Mucosa of stomach (tissue), 1 donor: ENCODE measurements around the gene TESMIN.

ENCODE experiments used
- H3K27me3 ChIP-seq: one replicate; pipeline ENCODE4 v1.7.0; 2013; ENCODE audit warnings: mild to moderate bottlenecking, low read length; ENCODE audit not compliant: control insufficient read depth, insufficient read depth
- H3K36me3 ChIP-seq: one replicate; pipeline ENCODE4 v1.7.0; 2013; ENCODE audit warnings: low read length; ENCODE audit not compliant: control insufficient read depth, insufficient read depth
- H3K4me1 ChIP-seq: one replicate; pipeline ENCODE4 v1.7.0; 2013; ENCODE audit warnings: mild to moderate bottlenecking, low read length; ENCODE audit not compliant: control insufficient read depth, insufficient read depth
- H3K4me3 ChIP-seq: one replicate; pipeline ENCODE4 v1.7.0; 2013; ENCODE audit warnings: low read length
- H3K9ac ChIP-seq: one replicate; pipeline ENCODE4 v1.7.0; 2013; ENCODE audit warnings: mild to moderate bottlenecking, low read length, moderate library complexity
- H3K9me3 ChIP-seq: one replicate; pipeline ENCODE4 v1.7.0; 2013; ENCODE audit warnings: mild to moderate bottlenecking, low read length, moderate library complexity; ENCODE audit not compliant: control insufficient read depth
- donor health status: Pancreatic carcinoma.

The TESMIN gene

DNA sequence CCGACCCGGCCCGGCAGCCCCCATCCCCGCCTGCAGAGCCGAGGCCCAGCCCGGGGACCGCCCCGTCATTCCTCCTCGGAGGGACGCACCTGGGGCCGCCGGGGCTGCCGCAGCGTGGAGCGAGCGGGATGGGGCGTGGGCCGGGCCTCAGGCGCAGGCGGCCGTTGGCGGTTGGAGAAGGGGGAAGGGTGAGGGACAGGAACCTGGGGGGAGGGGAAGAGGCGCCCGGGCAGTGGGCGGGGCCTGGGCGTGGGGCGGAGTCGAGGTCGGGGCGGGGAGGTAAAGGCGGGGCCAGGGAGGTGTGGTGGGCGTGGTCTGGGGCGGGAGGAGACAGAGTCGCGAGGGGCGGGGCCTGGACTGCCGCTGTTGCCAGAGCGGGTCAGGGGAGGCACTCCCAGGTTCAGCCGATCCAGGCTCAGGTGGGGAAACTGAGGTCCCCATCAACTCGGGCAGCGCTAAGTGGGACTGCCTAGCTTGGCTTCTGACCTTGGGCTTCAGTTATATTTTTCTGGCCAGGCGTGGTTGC, at the start of gene TESMIN:
Gene TESMIN (minus strand): TSS at position 190 of the 526 bp plus-strand sequence. CDS start 860 bp downstream, outside the sequence.
- Histone ChIP-seq H3K9me3 (no peaks in the 10 kb centered on the region), H3K4me1 (no peaks in the 10 kb centered on the region), H3K9ac (no peak within 1 kb of the TSS), H3K36me3 (no peaks in the 10 kb centered on the region), H3K4me3 (no peak within 1 kb of the TSS), H3K27me3 (no peaks in the 10 kb centered on the region)

GRCh38 chr11:68798221-68798813, 47.0 kb upstream of the TESMIN start:
- no peaks in the 10 kb centered on the region for H3K27me3 ChIP-seq
- no peak overlapping the region for H3K9ac ChIP-seq
- no peaks in the 10 kb centered on the region for H3K9me3 ChIP-seq
- H3K4me3 ChIP-seq, result no peak overlapping the region
- H3K4me1 ChIP-seq, result no peaks in the 10 kb centered on the region
- H3K36me3 ChIP-seq, result peaks cover 10% of the 10 kb centered on the region

GRCh38 chr11:68796801-68797200, 45.5 kb upstream of the TESMIN start:
- Histone ChIP-seq H3K4me1 (no peaks in the 10 kb centered on the region), H3K9ac (no peak overlapping the region), H3K9me3 (no peaks in the 10 kb centered on the region), H3K4me3 (no peak overlapping the region), H3K27me3 (no peaks in the 10 kb centered on the region), H3K36me3 (peaks cover 15% of the 10 kb centered on the region)

- no peaks in the 10 kb centered on the region for H3K4me1 ChIP-seq
- H3K9me3 ChIP-seq, result no peaks in the 10 kb centered on the region
- H3K36me3 ChIP-seq, result peaks cover 10% of the 10 kb centered on the region
- H3K4me3 ChIP-seq, result no peak overlapping the region
- H3K27me3 ChIP-seq, result no peaks in the 10 kb centered on the region
- H3K9ac ChIP-seq, result no peak overlapping the region
Observed at GRCh38 chr11:68792400-68792966, 41.2 kb upstream of the TESMIN start.

GRCh38 chr11:68784653-68785052, 33.3 kb upstream of the TESMIN start:
- H3K4me1 ChIP-seq, result peaks cover 5% of the 10 kb centered on the region
- H3K36me3 ChIP-seq, result peaks cover 12% of the 10 kb centered on the region
- H3K9ac ChIP-seq, result no peak overlapping the region
- H3K9me3 ChIP-seq, result no peaks in the 10 kb centered on the region
- H3K27me3 ChIP-seq, result no peaks in the 10 kb centered on the region
- H3K4me3 ChIP-seq, result no peak overlapping the region

GRCh38 chr11:68783216-68783821, 32.0 kb upstream of the TESMIN start:
- Histone ChIP-seq H3K4me1 (peaks cover 5% of the 10 kb centered on the region), H3K36me3 (peaks cover 12% of the 10 kb centered on the region), H3K9me3 (no peaks in the 10 kb centered on the region), H3K27me3 (no peaks in the 10 kb centered on the region), H3K9ac (no peak overlapping the region), H3K4me3 (no peak overlapping the region)

DNA sequence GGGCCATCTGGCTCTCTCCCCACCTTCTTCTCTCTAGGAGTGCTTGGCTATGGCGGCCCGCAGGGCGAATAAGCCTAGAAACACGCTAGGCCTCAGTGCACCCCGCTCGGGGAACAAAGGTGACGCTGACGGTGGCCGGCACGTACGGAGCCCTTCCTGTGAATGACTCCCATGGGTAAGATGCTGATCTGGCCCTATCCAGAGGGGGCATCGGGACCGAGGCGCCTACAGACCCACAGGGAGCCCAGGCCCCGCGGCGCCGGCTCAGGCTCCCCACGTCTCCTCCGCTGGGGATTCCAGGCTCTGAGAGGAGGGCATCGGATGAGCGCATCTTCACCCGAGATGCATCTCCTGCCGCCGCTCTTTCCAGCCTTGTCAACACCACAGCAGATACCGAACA, 31.4 kb upstream of the TESMIN start:
- H3K4me1 ChIP-seq, result peaks cover 5% of the 10 kb centered on the region
- no peak overlapping the region for H3K9ac ChIP-seq
- H3K9me3 ChIP-seq, result no peaks in the 10 kb centered on the region
- H3K4me3 ChIP-seq, result no peak overlapping the region
- H3K27me3 ChIP-seq, result no peaks in the 10 kb centered on the region
- peaks cover 13% of the 10 kb centered on the region for H3K36me3 ChIP-seq

GRCh38 chr11:68780829-68781228, 29.5 kb upstream of the TESMIN start:
- Histone ChIP-seq H3K9me3 (no peaks in the 10 kb centered on the region), H3K36me3 (peaks cover 18% of the 10 kb centered on the region), H3K9ac (no peak overlapping the region), H3K27me3 (no peaks in the 10 kb centered on the region), H3K4me1 (peaks cover 5% of the 10 kb centered on the region), H3K4me3 (no peak overlapping the region)

- no peaks in the 10 kb centered on the region for H3K9me3 ChIP-seq
- no peak overlapping the region for H3K9ac ChIP-seq
- H3K27me3 ChIP-seq, result no peaks in the 10 kb centered on the region
- H3K36me3 ChIP-seq, result peaks cover 15% of the 10 kb centered on the region
- peaks cover 5% of the 10 kb centered on the region for H3K4me1 ChIP-seq
- H3K4me3 ChIP-seq, result no peak overlapping the region
Observed at GRCh38 chr11:68778205-68778604, 26.9 kb upstream of the TESMIN start.

GRCh38 chr11:68776442-68777235, 25.3 kb upstream of the TESMIN start:
- Histone ChIP-seq H3K4me1 (peaks cover 5% of the 10 kb centered on the region), H3K9ac (no peak overlapping the region), H3K27me3 (no peaks in the 10 kb centered on the region), H3K4me3 (no peak overlapping the region), H3K9me3 (no peaks in the 10 kb centered on the region), H3K36me3 (peaks cover 18% of the 10 kb centered on the region)

DNA sequence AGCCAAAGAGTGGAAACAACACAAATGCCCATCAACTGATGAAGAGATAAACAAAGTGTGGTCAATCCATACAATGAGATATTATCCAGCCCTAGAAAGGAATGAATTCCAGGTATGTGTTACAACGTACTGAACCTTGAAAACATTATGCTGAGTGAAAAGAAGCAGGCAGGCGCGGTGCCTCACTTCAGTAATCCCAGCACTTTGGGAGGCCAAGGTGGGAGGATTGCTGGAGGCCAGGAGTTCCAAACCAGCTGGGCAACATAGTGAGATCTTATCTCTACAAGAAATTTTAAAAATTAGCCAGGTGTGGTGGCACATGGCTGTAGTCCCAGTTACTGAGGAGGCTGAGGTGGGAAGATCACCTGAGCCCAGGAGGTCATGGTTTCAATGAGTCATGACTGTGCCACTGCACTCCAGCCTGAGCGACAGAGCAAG, 24.6 kb upstream of the TESMIN start:
- no peaks in the 10 kb centered on the region for H3K27me3 ChIP-seq
- no peaks in the 10 kb centered on the region for H3K9me3 ChIP-seq
- H3K36me3 ChIP-seq, result peaks cover 17% of the 10 kb centered on the region
- H3K4me3 ChIP-seq, result no peak overlapping the region
- H3K4me1 ChIP-seq, result peaks cover 1% of the 10 kb centered on the region
- H3K9ac ChIP-seq, result no peak overlapping the region

DNA sequence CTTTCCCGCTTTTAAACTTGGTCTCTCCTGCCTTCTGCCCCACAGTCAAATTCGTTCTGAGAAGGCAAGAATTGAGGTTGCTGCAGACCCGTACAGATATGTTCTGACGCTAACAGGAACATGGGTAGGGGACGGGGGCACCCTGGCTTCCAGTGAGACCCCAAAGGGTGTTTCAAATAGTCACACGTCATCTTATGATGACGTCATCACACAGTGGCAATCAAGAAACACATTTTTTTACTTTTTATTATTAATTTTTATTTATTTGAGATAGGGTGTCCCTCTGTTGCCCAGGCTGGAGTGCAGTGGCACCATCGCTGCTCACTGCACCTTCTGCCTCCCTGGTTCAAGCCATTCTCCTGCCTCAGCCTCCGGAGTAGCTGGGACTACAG, 22.9 kb upstream of the TESMIN start:
- Histone ChIP-seq H3K4me3 (no peak overlapping the region), H3K9ac (no peak overlapping the region), H3K27me3 (no peaks in the 10 kb centered on the region), H3K4me1 (no peaks in the 10 kb centered on the region), H3K36me3 (peaks cover 27% of the 10 kb centered on the region), H3K9me3 (no peaks in the 10 kb centered on the region)
